ENCODE data around the gene TARS3.

Gene TARS3

GRCh38 chr15:101650145-101650544 is 74.1 kb downstream of the TARS3 start:
- Histone ChIP-seq H3K36me3 (ENCODE audit: control insufficient read depth in 5 of 5, insufficient read depth in 5 of 5, low read length in 5 of 5) (peaks cover 8 to 42% (median 26%) of the 10 kb centered on the region in 5 donors), H3K4me1 (ENCODE audit: control insufficient read depth in 5 of 5, insufficient read depth in 5 of 5, low read length in 5 of 5) (peaks cover 1 to 43% (median 27%) of the 10 kb centered on the region in 5 donors), H3K9me3 (ENCODE audit: control insufficient read depth in 5 of 5, low read length in 5 of 5) (no peaks in the 10 kb centered on the region), H3K27me3 (ENCODE audit: control insufficient read depth in 5 of 5, insufficient read depth in 4 of 5, low read length in 5 of 5) (no peaks in the 10 kb centered on the region), H3K9ac (ENCODE audit: low read length in 5 of 5) (no peak overlapping the region), H3K4me3 (ENCODE audit: low read depth in 1 of 5, low read length in 5 of 5) (no peak overlapping the region), H3K27ac (ENCODE audit: low read depth, low read length) (no peak overlapping the region)

- H3K36me3 ChIP-seq (ENCODE audit: control insufficient read depth in 5 of 5, insufficient read depth in 5 of 5, low read length in 5 of 5): peaks cover 15 to 57% (median 40%) of the 10 kb centered on the region in 5 donors
- no peak overlapping the region for H3K27ac ChIP-seq (ENCODE audit: low read depth, low read length)
- H3K4me3 ChIP-seq (ENCODE audit: low read depth in 1 of 5, low read length in 5 of 5): no peak overlapping the region
- no peaks in the 10 kb centered on the region for H3K9me3 ChIP-seq (ENCODE audit: control insufficient read depth in 5 of 5, low read length in 5 of 5)
- H3K27me3 ChIP-seq (ENCODE audit: control insufficient read depth in 5 of 5, insufficient read depth in 4 of 5, low read length in 5 of 5): no peaks in the 10 kb centered on the region
- no peak overlapping the region for H3K9ac ChIP-seq (ENCODE audit: low read length in 5 of 5)
- H3K4me1 ChIP-seq (ENCODE audit: control insufficient read depth in 5 of 5, insufficient read depth in 5 of 5, low read length in 5 of 5): peaks cover 1 to 40% (median 27%) of the 10 kb centered on the region in 5 donors
These were observed 75.9 kb downstream of the TARS3 start for GRCh38 chr15:101648356-101648755.

- H3K4me3 ChIP-seq (ENCODE audit: low read depth in 1 of 5, low read length in 5 of 5): no peak overlapping the region
- peaks cover 16 to 66% (median 45%) of the 10 kb centered on the region in 5 donors for H3K36me3 ChIP-seq (ENCODE audit: control insufficient read depth in 5 of 5, insufficient read depth in 5 of 5, low read length in 5 of 5)
- H3K27ac ChIP-seq (ENCODE audit: low read depth, low read length): no peak overlapping the region
- no peaks in the 10 kb centered on the region for H3K27me3 ChIP-seq (ENCODE audit: control insufficient read depth in 5 of 5, insufficient read depth in 4 of 5, low read length in 5 of 5)
- no peaks in the 10 kb centered on the region for H3K9me3 ChIP-seq (ENCODE audit: control insufficient read depth in 5 of 5, low read length in 5 of 5)
- H3K9ac ChIP-seq (ENCODE audit: low read length in 5 of 5): no peak overlapping the region
- peaks cover 0 to 34% (median 17%) of the 10 kb centered on the region in 5 donors for H3K4me1 ChIP-seq (ENCODE audit: control insufficient read depth in 5 of 5, insufficient read depth in 5 of 5, low read length in 5 of 5)
These were observed 77.0 kb downstream of the TARS3 start for GRCh38 chr15:101647251-101647650.

- Histone ChIP-seq H3K36me3 (ENCODE audit: control insufficient read depth in 5 of 5, insufficient read depth in 5 of 5, low read length in 5 of 5) (peaks cover 20 to 71% (median 50%) of the 10 kb centered on the region in 5 donors), H3K27ac (ENCODE audit: low read depth, low read length) (no peak overlapping the region), H3K27me3 (ENCODE audit: control insufficient read depth in 5 of 5, insufficient read depth in 4 of 5, low read length in 5 of 5) (no peaks in the 10 kb centered on the region), H3K4me1 (ENCODE audit: control insufficient read depth in 5 of 5, insufficient read depth in 5 of 5, low read length in 5 of 5) (peaks cover 0 to 37% (median 17%) of the 10 kb centered on the region in 5 donors), H3K9me3 (ENCODE audit: control insufficient read depth in 5 of 5, low read length in 5 of 5) (no peaks in the 10 kb centered on the region), H3K4me3 (ENCODE audit: low read depth in 1 of 5, low read length in 5 of 5) (no peak overlapping the region), H3K9ac (ENCODE audit: low read length in 5 of 5) (no peak overlapping the region)
These were observed 77.6 kb downstream of the TARS3 start for GRCh38 chr15:101646672-101647071.

- H3K9ac ChIP-seq (ENCODE audit: low read length in 5 of 5): peak overlapping the region in 2 of 5 donors; percentile 34 to 35
- no peaks in the 10 kb centered on the region for H3K9me3 ChIP-seq (ENCODE audit: control insufficient read depth in 5 of 5, low read length in 5 of 5)
- H3K36me3 ChIP-seq (ENCODE audit: control insufficient read depth in 5 of 5, insufficient read depth in 5 of 5, low read length in 5 of 5): peaks cover 31 to 65% (median 53%) of the 10 kb centered on the region in 5 donors
- H3K4me3 ChIP-seq (ENCODE audit: low read depth in 1 of 5, low read length in 5 of 5): no peak overlapping the region
- H3K27ac ChIP-seq (ENCODE audit: low read depth, low read length): peak overlapping the region; percentile 81
- no peaks in the 10 kb centered on the region for H3K27me3 ChIP-seq (ENCODE audit: control insufficient read depth in 5 of 5, insufficient read depth in 4 of 5, low read length in 5 of 5)
- H3K4me1 ChIP-seq (ENCODE audit: control insufficient read depth in 5 of 5, insufficient read depth in 5 of 5, low read length in 5 of 5): peaks cover 0 to 26% (median 8%) of the 10 kb centered on the region in 5 donors
These were observed 81.9 kb downstream of the TARS3 start for GRCh38 chr15:101642361-101642760.

GRCh38 chr15:101641894-101642293 is 82.4 kb downstream of the TARS3 start:
- Histone ChIP-seq H3K9ac (ENCODE audit: low read length in 5 of 5) (no peak overlapping the region), H3K27me3 (ENCODE audit: control insufficient read depth in 5 of 5, insufficient read depth in 4 of 5, low read length in 5 of 5) (no peaks in the 10 kb centered on the region), H3K4me3 (ENCODE audit: low read depth in 1 of 5, low read length in 5 of 5) (no peak overlapping the region), H3K36me3 (ENCODE audit: control insufficient read depth in 5 of 5, insufficient read depth in 5 of 5, low read length in 5 of 5) (peaks cover 31 to 61% (median 53%) of the 10 kb centered on the region in 5 donors), H3K9me3 (ENCODE audit: control insufficient read depth in 5 of 5, low read length in 5 of 5) (no peaks in the 10 kb centered on the region), H3K27ac (ENCODE audit: low read depth, low read length) (peak overlapping the region; percentile 81), H3K4me1 (ENCODE audit: control insufficient read depth in 5 of 5, insufficient read depth in 5 of 5, low read length in 5 of 5) (peaks cover 0 to 26% (median 8%) of the 10 kb centered on the region in 5 donors)

- peak overlapping the region in 2 of 5 donors; percentile 1 to 19 for H3K4me3 ChIP-seq (ENCODE audit: low read depth in 1 of 5, low read length in 5 of 5)
- peak overlapping the region in 1 of 5 donors; percentile 9 for H3K9ac ChIP-seq (ENCODE audit: low read length in 5 of 5)
- H3K36me3 ChIP-seq (ENCODE audit: control insufficient read depth in 5 of 5, insufficient read depth in 5 of 5, low read length in 5 of 5): peaks cover 31 to 55% (median 49%) of the 10 kb centered on the region in 5 donors
- H3K4me1 ChIP-seq (ENCODE audit: control insufficient read depth in 5 of 5, insufficient read depth in 5 of 5, low read length in 5 of 5): peaks cover 0 to 21% (median 8%) of the 10 kb centered on the region in 5 donors
- H3K27me3 ChIP-seq (ENCODE audit: control insufficient read depth in 5 of 5, insufficient read depth in 4 of 5, low read length in 5 of 5): no peaks in the 10 kb centered on the region
- peak overlapping the region; percentile 81 for H3K27ac ChIP-seq (ENCODE audit: low read depth, low read length)
- H3K9me3 ChIP-seq (ENCODE audit: control insufficient read depth in 5 of 5, low read length in 5 of 5): no peaks in the 10 kb centered on the region
These were observed 83.0 kb downstream of the TARS3 start for GRCh38 chr15:101641129-101641764.

GRCh38 chr15:101639667-101640066 is 84.6 kb downstream of the TARS3 start:
- H3K9me3 ChIP-seq (ENCODE audit: control insufficient read depth in 5 of 5, low read length in 5 of 5): no peaks in the 10 kb centered on the region
- H3K9ac ChIP-seq (ENCODE audit: low read length in 5 of 5): no peak overlapping the region
- H3K4me3 ChIP-seq (ENCODE audit: low read depth in 1 of 5, low read length in 5 of 5): no peak overlapping the region
- no peak overlapping the region for H3K27ac ChIP-seq (ENCODE audit: low read depth, low read length)
- peaks cover 0 to 21% (median 8%) of the 10 kb centered on the region in 5 donors for H3K4me1 ChIP-seq (ENCODE audit: control insufficient read depth in 5 of 5, insufficient read depth in 5 of 5, low read length in 5 of 5)
- peaks cover 19 to 40% (median 37%) of the 10 kb centered on the region in 5 donors for H3K36me3 ChIP-seq (ENCODE audit: control insufficient read depth in 5 of 5, insufficient read depth in 5 of 5, low read length in 5 of 5)
- no peaks in the 10 kb centered on the region for H3K27me3 ChIP-seq (ENCODE audit: control insufficient read depth in 5 of 5, insufficient read depth in 4 of 5, low read length in 5 of 5)

- H3K27ac ChIP-seq (ENCODE audit: low read depth, low read length): no peak overlapping the region
These were observed 86.4 kb downstream of the TARS3 start for GRCh38 chr15:101637919-101638318.

GRCh38 chr15:101637516-101637915 is 86.8 kb downstream of the TARS3 start:
- Histone ChIP-seq H3K27ac (ENCODE audit: low read depth, low read length) (no peak overlapping the region), H3K4me3 (ENCODE audit: low read depth in 1 of 5, low read length in 5 of 5) (no peak overlapping the region), H3K9ac (ENCODE audit: low read length in 5 of 5) (no peak overlapping the region), H3K4me1 (ENCODE audit: control insufficient read depth in 5 of 5, insufficient read depth in 5 of 5, low read length in 5 of 5) (peaks cover 0 to 25% (median 18%) of the 10 kb centered on the region in 5 donors), H3K36me3 (ENCODE audit: control insufficient read depth in 5 of 5, insufficient read depth in 5 of 5, low read length in 5 of 5) (peaks cover 16 to 24% (median 20%) of the 10 kb centered on the region in 5 donors), H3K9me3 (ENCODE audit: control insufficient read depth in 5 of 5, low read length in 5 of 5) (no peaks in the 10 kb centered on the region), H3K27me3 (ENCODE audit: control insufficient read depth in 5 of 5, insufficient read depth in 4 of 5, low read length in 5 of 5) (no peaks in the 10 kb centered on the region)

More at GRCh38 chr15:101637919-101638318, 86.4 kb downstream of the TARS3 start:
- peaks cover 0 to 26% (median 15%) of the 10 kb centered on the region in 5 donors for H3K4me1 ChIP-seq (ENCODE audit: control insufficient read depth in 5 of 5, insufficient read depth in 5 of 5, low read length in 5 of 5)
- no peaks in the 10 kb centered on the region for H3K9me3 ChIP-seq (ENCODE audit: control insufficient read depth in 5 of 5, low read length in 5 of 5)
- no peak overlapping the region for H3K9ac ChIP-seq (ENCODE audit: low read length in 5 of 5)
- peaks cover 16 to 26% (median 23%) of the 10 kb centered on the region in 5 donors for H3K36me3 ChIP-seq (ENCODE audit: control insufficient read depth in 5 of 5, insufficient read depth in 5 of 5, low read length in 5 of 5)
- H3K27me3 ChIP-seq (ENCODE audit: control insufficient read depth in 5 of 5, insufficient read depth in 4 of 5, low read length in 5 of 5): no peaks in the 10 kb centered on the region
- H3K4me3 ChIP-seq (ENCODE audit: low read depth in 1 of 5, low read length in 5 of 5): no peak overlapping the region

Measured in subcutaneous abdominal adipose tissue (tissue), 5 donors.